Subcutaneous adipose tissue (tissue), 4 donors: ENCODE data around the gene KCTD20. TPM values are rescaled to one million over a fixed set of nuclear protein-coding genes. Genes with fewer than 3 reads are reported as not detected.

Source experiments
- total RNA-seq, 4 donors: library from RNA; depleted of rRNA; stranded (reverse); fragments of >200 nt; gene quantifications; one replicate each; pipeline ENCODE4 v1.1.0, GENCODE V29; 2016
- TF ChIP-seq, protein P1 (sequence below): fragments of 450-650 bp; IDR thresholded peaks from one replicate; pipeline ENCODE4 v1.5.1; 2016; ENCODE audit warnings: low read depth, mild to moderate bottlenecking, control low read depth, antibody characterized with exemption, moderate library complexity

KCTD20 gene
- total RNA-seq, 4 donors from 2014 or later = 74.0 to 102 (median 77.7) TPM

DNA sequence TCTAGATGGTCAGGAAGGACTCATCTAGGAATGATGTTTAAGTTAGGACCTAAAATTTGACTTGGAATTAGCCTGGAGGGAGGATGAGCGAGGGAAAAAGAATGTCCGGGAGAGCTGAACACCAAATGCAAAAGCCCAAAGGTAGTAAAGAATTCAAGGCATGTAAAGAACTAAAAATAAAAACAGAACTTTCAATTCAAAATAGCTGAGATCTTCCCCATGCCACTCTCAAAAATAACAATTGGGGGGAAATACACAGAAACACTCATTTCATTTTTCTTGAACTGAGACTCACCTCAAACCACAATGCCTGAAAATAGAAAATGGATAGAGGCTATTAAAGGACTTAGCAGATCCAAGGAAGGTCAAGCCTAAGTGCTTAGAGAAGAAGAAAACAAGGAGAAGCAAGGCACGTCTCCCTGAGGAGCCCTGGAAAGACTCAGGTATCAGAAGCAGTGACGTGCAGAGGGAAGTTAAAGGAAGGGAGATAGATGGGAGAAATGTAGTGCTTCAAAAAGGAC is 10.6 kb upstream of the KCTD20 start:
- TF ChIP-seq, protein P1, sequence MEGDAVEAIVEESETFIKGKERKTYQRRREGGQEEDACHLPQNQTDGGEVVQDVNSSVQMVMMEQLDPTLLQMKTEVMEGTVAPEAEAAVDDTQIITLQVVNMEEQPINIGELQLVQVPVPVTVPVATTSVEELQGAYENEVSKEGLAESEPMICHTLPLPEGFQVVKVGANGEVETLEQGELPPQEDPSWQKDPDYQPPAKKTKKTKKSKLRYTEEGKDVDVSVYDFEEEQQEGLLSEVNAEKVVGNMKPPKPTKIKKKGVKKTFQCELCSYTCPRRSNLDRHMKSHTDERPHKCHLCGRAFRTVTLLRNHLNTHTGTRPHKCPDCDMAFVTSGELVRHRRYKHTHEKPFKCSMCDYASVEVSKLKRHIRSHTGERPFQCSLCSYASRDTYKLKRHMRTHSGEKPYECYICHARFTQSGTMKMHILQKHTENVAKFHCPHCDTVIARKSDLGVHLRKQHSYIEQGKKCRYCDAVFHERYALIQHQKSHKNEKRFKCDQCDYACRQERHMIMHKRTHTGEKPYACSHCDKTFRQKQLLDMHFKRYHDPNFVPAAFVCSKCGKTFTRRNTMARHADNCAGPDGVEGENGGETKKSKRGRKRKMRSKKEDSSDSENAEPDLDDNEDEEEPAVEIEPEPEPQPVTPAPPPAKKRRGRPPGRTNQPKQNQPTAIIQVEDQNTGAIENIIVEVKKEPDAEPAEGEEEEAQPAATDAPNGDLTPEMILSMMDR = no peak

DNA sequence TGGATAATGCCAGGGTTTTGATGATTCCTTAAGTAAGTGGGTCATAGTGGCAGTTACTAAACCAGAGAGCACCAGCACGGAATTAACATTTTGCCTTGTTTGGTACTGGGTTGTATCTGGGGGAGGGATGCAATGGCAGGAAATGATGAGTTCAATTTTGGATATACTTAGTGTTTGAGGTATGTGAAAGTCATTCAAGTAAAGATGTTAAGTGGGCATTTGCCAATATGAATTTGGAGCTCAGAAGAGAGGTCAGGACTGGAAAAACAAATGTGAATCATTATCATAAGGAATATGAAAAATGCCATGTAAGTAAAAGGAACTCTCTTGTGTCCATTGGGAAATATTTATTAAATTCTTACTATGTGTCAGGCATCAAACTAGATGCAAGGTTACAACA is 6.3 kb upstream of the KCTD20 start:
- TF ChIP-seq, protein P1 = no peak

DNA sequence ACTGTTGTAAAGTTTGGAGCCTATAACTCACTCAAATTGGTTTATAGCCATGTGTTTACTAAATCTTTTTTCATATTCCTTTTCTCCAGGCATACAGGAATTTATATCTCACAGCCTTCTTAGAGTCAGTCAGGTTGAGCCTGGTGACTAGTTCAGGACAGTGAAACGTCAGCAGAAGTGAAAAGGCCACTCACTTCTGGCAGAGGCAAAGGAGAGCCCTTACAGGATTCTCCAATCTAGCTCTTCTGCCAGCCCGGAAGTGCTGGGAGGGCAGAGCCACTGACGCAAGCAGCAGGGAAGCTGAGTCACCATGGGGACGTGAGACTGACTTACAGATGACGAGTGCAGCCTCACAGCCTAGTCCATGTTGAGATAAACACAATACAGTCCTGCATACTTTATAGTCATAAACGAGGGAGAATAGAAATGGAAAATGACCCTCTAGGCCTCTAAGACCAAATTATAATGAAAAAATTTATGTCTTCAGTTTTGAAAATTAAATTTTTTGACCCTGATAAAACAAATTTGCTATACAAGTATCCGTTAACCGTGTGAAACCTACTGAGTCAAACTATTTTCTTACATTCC is 1.4 kb upstream of the KCTD20 start:
- TF ChIP-seq, protein P1 = no peak

DNA sequence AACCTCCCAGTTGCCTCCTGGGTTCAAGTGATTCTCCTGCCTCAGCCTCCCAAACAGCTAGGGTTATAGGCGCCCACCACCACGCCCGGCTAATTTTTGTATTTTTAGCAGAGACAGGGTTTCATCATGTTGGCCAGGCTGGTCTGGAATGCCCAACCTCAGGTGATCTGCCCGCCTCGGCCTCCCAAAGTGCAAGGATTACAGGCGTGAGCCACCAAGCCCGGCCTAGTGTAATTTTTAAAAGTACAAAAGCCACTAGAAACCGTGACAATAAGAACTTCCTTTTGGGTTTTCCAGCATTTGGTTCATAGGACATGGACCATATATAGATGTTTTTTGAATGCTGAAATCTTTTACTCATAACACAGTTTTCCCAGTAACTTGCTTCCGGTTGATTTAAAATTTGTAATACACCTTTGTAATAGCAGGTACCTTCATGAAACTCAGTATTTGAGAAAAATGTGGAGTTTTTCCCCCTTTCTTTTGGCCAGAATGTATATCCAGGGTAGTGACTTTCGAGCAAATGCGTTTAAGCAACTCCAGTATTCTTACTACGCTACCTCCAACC is 613 bp upstream of the KCTD20 start:
- TF ChIP-seq, protein P1 = no peak

DNA sequence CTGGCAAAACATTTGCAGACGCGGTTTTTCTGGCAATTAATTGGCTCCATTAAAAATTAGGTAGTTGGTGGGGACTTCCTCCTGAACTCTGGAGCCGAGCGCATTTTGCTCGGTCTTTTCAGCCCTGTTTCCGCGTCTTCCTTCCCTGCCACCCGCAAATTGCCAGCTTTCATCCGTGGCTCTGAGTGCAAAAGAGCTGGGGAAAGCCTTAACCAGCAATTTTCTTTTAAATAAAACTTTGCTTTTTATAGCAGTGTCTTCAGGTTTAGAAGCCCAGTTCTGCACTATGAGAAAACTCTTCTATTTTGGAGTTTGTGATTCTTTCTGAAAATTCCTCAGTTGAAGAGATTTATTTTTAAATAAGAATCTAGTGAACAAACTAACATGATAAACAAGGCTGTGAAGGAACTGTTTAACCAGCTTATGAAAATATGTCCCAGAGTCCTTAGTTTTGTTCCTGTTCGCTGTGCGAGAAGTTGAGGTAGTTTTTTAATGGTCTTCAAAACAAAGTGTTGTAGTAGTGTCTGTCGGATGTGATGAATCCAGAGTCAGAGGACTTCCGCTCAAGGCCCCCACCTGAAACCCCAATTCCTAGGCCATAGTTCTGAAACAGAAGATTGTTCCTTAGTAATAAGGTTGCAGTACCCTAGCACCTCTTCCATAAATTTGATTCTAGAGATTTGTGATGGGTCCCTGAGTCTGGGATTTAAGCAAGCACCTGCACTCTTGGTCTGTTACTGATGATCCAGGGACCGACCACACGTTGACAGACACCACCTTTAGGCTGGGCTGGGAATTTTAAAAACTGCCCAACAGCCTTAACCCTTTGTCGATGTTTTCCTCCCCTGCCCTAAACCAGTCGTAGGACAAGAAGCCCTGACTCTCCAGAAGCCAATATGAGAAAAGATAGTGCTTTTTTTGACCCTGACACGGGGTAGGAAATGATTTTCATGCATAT is 950 bp downstream of the KCTD20 start:
- TF ChIP-seq, protein P1 = no peak

DNA sequence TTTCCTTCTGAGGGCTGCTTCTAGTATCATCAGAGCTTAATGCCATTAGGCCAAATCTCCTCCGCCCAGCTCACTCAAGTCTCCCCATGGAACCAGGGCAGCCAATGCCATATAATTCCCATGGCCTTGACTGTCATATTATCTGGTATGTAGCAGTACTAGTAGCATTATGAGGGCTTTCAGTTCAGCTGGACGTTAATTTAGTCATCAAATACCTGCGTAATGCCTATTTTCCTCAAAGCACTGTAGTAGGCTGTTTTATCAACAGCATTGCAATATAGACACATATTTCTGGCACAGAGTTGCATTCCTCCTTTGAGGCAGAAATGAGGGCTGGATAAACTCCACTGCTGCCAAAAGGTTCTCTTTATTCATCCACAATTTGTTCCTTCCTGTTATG is 1.7 kb downstream of the KCTD20 start:
- TF ChIP-seq, protein P1 = no peak

DNA sequence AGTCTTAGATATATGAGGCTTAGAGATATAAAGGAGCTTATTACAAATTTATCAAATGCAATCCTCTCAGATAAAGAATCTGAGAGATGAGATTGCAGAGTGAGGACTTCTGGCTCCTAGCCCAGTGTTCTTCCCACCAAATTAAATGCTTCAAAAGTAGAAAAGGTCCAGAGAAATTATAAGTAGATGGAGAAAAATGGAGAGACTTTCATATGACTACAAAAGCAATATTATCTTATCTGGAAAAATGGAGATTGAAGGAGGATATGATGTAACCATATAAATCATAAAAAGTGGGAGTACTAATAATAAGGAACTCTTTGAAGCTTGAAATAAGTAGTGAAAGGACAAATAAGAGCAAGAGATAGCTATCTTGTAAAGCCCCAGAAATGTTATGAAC is 2.8 kb downstream of the KCTD20 start:
- TF ChIP-seq, protein P1 = no peak
